ENCODE data around the gene SLC25A41.

SLC25A41 gene

DNA sequence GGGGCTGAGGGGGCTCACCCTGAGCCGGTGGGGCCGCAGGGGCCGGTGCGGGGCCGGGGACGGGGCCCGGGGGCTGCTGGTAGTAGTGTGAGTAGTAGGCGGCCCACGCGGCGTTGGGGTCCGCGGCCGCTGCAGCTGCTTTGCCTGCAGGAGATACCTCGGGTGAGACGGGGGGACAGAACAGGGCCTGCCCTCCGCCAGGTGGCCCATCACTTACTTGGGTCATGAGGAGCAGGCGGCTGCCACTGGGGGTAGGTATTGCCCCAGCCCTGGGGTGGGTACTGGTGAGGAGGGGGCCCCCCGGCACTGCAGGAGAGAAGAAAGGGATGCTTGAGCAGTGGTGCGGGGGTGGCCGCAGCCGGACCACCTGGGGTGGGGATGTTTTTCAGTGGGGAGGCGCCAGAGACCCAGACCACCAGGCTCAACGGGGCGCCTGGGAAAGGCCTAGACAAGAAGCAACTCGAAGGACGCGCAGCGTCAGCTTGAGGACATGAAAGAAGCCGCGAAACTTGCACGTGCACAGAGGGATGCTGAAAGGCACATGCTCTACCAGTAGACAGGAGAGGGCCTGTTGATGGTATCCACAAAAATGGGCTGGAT is 17.9 kb downstream of the SLC25A41 start:
- Histone ChIP-seq H3K27ac (ENCODE audit: low read depth, low read length) (no peak overlapping the region), H3K27me3 (ENCODE audit: control insufficient read depth, insufficient read depth, low read length) (no peaks in the 10 kb centered on the region)

DNA sequence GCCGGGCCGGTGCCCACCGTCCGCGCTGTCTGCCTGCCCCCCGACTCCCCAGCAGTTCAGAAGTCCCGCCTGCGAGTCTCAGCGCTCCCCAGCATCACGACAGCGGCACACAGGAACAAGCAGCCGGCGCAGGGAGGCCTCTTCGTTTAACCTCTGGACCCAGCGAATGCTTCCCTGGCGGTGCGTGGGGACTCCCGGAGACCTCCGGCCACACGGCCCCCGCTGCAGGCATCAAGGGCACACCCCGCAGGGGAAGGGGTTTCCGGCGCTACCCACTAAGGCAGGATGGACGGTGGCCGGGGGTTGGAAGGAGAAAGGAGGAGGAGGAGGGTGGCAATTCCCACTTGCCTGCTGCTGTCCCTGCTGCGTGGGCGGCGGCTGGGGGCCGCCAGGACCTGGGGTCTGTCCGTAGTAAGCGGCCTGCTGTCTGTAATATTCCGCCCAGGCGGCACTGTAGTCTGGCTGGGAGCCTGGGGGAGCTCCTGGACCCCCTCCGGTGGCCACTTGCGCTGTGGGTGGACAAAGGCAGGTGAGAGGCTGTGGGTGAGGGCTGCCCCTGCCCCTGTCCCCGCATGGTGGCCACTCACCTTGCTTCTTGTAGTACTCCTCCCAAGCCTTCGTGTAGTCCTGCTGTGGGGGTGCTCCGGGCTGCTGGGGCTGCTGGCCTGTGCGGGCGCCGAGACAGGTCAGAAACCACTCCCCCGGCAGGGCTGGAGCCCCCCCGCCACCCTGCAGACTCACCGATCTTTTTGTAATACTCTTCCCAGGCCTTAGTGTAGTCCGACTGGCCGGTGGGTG is 18.6 kb downstream of the SLC25A41 start:
- H3K4me1 ChIP-seq (ENCODE audit: control insufficient read depth, insufficient read depth, low read length) = peaks cover 3% of the 10 kb centered on the region; the same call in 1 of the 2 replicates
- H3K27me3 ChIP-seq (ENCODE audit: control insufficient read depth, insufficient read depth, low read length) = no peaks in the 10 kb centered on the region
- H3K4me3 ChIP-seq (ENCODE audit: low read depth, low read length) = no peak overlapping the region
- peaks cover 61% of the 10 kb centered on the region for H3K36me3 ChIP-seq (ENCODE audit: control insufficient read depth, insufficient read depth, low read length)
- no peak overlapping the region for H3K27ac ChIP-seq (ENCODE audit: low read depth, low read length)
- no peaks in the 10 kb centered on the region for H3K9me3 ChIP-seq (ENCODE audit: control insufficient read depth, insufficient read depth, low read depth, low read length)
- H3K9ac ChIP-seq (ENCODE audit: low read length) = no peak overlapping the region

More for the DNA sequence above, 17.9 kb downstream of the SLC25A41 start:
- no peaks in the 10 kb centered on the region for H3K9me3 ChIP-seq (ENCODE audit: control insufficient read depth, insufficient read depth, low read depth, low read length)
- peaks cover 3% of the 10 kb centered on the region; the same call in 1 of the 2 replicates for H3K4me1 ChIP-seq (ENCODE audit: control insufficient read depth, insufficient read depth, low read length)
- peaks cover 68% of the 10 kb centered on the region for H3K36me3 ChIP-seq (ENCODE audit: control insufficient read depth, insufficient read depth, low read length)
- H3K4me3 ChIP-seq (ENCODE audit: low read depth, low read length) = no peak overlapping the region
- no peak overlapping the region for H3K9ac ChIP-seq (ENCODE audit: low read length)

DNA sequence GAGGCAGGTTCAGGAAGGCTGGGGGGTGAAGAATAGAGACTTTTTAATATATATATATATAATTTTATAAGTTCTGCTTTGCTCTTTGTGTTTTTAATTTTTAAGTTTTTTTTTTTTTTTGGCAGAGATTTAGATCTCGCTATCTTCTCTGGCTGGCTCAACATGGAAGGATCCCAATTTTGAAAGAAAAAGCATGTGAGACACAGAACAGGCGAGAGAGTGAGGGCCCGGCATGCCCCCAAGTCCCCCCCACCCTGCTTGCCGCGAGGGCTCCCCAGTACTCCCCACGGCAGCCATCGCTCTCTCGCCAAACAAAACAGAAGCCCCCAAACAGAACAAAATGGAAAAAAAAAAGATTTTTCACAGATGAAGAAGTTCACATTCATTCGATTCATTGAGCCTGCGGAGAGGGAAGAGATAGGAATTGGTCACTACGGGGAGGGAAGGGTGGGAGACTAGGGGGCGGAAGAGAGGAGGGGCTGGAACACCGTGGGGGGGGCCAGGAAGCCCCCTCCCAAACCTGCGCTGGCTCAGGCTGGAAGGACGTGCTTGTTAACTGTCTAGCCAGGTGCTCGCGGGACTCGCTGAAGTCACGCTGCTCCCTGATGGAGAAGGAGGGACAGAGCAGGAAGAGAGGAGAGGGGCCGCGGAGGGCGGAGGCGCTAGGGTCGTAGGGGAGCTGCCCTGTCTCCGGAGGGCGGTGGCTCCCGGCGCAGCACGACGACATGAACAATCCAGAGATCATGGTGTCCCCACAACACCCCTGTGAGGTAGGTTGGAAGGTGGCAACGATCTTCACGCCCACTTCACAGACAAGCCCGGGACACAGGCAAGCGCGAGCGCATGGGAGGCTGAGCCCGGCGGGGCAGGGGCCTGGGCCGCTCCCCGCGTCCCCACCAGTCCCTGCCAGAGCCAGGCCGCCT is 19.6 kb downstream of the SLC25A41 start:
- Histone ChIP-seq H3K27ac (ENCODE audit: low read depth, low read length) (no peak overlapping the region), H3K27me3 (ENCODE audit: control insufficient read depth, insufficient read depth, low read length) (no peaks in the 10 kb centered on the region), H3K4me3 (ENCODE audit: low read depth, low read length) (no peak overlapping the region), H3K9ac (ENCODE audit: low read length) (no peak overlapping the region), H3K36me3 (ENCODE audit: control insufficient read depth, insufficient read depth, low read length) (peaks cover 51% of the 10 kb centered on the region), H3K9me3 (ENCODE audit: control insufficient read depth, insufficient read depth, low read depth, low read length) (no peaks in the 10 kb centered on the region), H3K4me1 (ENCODE audit: control insufficient read depth, insufficient read depth, low read length) (peaks cover 3% of the 10 kb centered on the region; the same call in 1 of the 2 replicates)

DNA sequence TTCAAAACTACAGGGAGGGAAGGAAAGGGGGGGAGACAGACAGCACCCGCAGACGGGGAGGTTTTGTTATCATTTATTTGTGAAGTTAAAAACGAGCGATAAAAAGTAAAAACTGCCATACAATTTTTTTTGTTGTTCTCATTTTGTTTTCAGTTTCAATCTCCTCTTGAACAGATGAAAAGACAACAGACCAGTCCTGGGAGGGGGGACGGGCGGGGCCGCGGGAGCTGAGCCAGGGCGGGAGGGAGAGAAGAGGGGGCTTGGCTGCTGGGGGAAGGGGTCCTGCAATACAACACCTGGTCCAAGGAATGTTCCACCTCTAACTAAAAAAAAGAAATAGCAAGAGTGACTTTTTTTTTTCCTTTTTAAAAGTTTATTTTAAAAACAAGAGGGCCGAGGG is 20.3 kb downstream of the SLC25A41 start:
- no peaks in the 10 kb centered on the region for H3K9me3 ChIP-seq (ENCODE audit: control insufficient read depth, insufficient read depth, low read depth, low read length)
- no peak overlapping the region for H3K9ac ChIP-seq (ENCODE audit: low read length)
- H3K36me3 ChIP-seq (ENCODE audit: control insufficient read depth, insufficient read depth, low read length) = peaks cover 44% of the 10 kb centered on the region
- no peak overlapping the region for H3K4me3 ChIP-seq (ENCODE audit: low read depth, low read length)
- peaks cover 3% of the 10 kb centered on the region; the same call in 1 of the 2 replicates for H3K4me1 ChIP-seq (ENCODE audit: control insufficient read depth, insufficient read depth, low read length)
- H3K27me3 ChIP-seq (ENCODE audit: control insufficient read depth, insufficient read depth, low read length) = no peaks in the 10 kb centered on the region
- H3K27ac ChIP-seq (ENCODE audit: low read depth, low read length) = no peak overlapping the region

DNA sequence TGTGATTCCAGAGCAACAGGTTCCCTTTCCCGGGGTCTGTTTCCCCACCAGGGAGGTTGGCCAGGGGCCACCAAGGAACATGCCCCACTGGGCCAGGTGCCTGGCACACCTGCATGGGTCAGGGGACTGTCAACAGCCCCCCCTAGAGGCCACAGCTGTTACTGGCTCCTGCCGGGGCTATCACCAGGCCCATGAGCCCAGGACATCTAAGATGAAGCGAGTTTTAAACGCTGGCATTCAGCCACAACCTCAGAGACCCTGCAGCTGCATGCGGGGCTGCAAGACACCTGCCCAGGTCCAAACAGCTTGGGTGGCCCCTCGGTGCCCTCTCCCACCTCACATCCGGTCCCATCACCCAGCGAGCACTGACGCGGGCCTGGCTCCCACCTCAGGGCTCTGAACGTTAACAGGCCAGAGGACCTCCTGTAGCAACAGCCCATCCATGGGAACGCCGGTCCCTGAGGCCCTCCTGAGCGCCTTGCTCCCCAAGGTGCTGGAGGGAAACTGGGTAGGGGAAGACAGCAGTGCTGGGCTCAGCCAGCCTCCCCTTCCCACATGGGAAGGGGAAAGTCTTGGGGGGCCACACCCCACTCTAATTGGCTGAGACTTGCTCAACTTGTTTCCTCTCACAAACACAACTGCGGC is 21.0 kb downstream of the SLC25A41 start:
- H3K27me3 ChIP-seq (ENCODE audit: control insufficient read depth, insufficient read depth, low read length) = no peaks in the 10 kb centered on the region
- H3K9me3 ChIP-seq (ENCODE audit: control insufficient read depth, insufficient read depth, low read depth, low read length) = no peaks in the 10 kb centered on the region
- H3K4me3 ChIP-seq (ENCODE audit: low read depth, low read length) = no peak overlapping the region
- H3K4me1 ChIP-seq (ENCODE audit: control insufficient read depth, insufficient read depth, low read length) = peaks cover 3% of the 10 kb centered on the region; the same call in 1 of the 2 replicates
- no peak overlapping the region for H3K27ac ChIP-seq (ENCODE audit: low read depth, low read length)
- H3K36me3 ChIP-seq (ENCODE audit: control insufficient read depth, insufficient read depth, low read length) = peaks cover 36% of the 10 kb centered on the region
- H3K9ac ChIP-seq (ENCODE audit: low read length) = no peak overlapping the region

DNA sequence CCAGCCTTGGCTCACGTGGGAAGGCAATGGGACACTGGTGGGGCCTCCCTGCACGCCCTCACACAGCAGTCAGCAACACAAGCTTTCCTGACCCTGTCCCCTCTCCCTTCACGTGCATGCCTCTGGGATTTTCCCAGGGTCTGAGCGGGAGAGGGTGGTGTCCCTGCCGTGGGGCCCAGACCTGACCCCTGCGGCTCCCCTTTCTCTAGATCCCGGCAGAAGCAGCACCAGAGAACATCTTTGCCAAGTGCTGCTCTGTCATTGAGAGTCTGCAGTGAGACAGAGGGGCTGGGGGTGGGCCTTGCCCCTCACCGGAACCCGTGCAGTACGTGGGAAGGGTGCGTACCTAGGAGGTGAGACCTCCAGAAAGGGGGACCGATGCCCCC is 21.5 kb downstream of the SLC25A41 start:
- H3K4me3 ChIP-seq (ENCODE audit: low read depth, low read length) = no peak overlapping the region
- no peak overlapping the region for H3K27ac ChIP-seq (ENCODE audit: low read depth, low read length)
- no peak overlapping the region for H3K9ac ChIP-seq (ENCODE audit: low read length)
- H3K27me3 ChIP-seq (ENCODE audit: control insufficient read depth, insufficient read depth, low read length) = no peaks in the 10 kb centered on the region
- H3K9me3 ChIP-seq (ENCODE audit: control insufficient read depth, insufficient read depth, low read depth, low read length) = no peaks in the 10 kb centered on the region
- H3K4me1 ChIP-seq (ENCODE audit: control insufficient read depth, insufficient read depth, low read length) = peaks cover 3% of the 10 kb centered on the region; the same call in 1 of the 2 replicates
- peaks cover 31% of the 10 kb centered on the region for H3K36me3 ChIP-seq (ENCODE audit: control insufficient read depth, insufficient read depth, low read length)

DNA sequence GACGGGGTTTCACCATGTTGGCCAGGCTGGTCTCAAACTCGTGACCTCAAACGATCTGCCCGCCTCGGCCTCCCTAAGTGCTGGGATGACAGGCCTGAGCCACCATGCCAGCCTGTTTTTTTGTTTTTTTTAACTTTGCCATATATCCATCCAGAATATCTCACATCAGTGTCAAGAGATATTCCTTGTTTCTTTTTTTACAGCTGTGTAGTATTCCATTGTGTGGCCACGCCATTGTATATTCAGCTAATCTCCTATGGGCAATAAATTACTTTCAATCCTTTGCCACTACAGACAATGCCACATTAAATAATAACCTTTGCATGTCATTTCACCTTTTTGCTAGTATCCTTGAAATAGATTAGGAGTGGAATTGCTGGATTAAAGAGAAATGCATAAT is 24.2 kb downstream of the SLC25A41 start:
- Histone ChIP-seq H3K4me1 (ENCODE audit: control insufficient read depth, insufficient read depth, low read length) (peaks cover 3% of the 10 kb centered on the region; the same call in 1 of the 2 replicates), H3K4me3 (ENCODE audit: low read depth, low read length) (no peak overlapping the region), H3K27ac (ENCODE audit: low read depth, low read length) (no peak overlapping the region), H3K9me3 (ENCODE audit: control insufficient read depth, insufficient read depth, low read depth, low read length) (no peaks in the 10 kb centered on the region), H3K36me3 (ENCODE audit: control insufficient read depth, insufficient read depth, low read length) (peaks cover 6% of the 10 kb centered on the region), H3K9ac (ENCODE audit: low read length) (no peak overlapping the region), H3K27me3 (ENCODE audit: control insufficient read depth, insufficient read depth, low read length) (no peaks in the 10 kb centered on the region)

DNA sequence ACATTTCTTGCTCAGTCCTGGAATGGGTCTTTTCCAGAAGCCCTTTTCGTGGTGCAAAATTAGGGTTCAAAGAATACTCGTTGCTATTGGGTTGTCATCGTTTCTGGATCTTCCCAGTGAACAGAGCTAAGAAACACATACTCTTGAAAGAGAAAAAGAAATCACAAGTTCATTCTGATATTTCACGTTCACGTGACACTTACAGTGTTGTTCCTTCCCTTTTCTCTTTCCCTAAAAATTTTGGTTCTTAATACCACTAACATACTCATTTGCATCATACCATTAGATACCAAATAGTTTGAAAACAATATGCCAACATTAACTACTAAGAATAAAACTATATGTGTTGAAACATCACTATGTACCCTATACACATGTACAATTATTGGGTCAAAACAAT is 27.2 kb downstream of the SLC25A41 start:
- Histone ChIP-seq H3K9ac (ENCODE audit: low read length) (no peak overlapping the region), H3K4me3 (ENCODE audit: low read depth, low read length) (no peak overlapping the region), H3K4me1 (ENCODE audit: control insufficient read depth, insufficient read depth, low read length) (no peaks in the 10 kb centered on the region), H3K27me3 (ENCODE audit: control insufficient read depth, insufficient read depth, low read length) (no peaks in the 10 kb centered on the region), H3K36me3 (ENCODE audit: control insufficient read depth, insufficient read depth, low read length) (no peaks in the 10 kb centered on the region), H3K9me3 (ENCODE audit: control insufficient read depth, insufficient read depth, low read depth, low read length) (no peaks in the 10 kb centered on the region), H3K27ac (ENCODE audit: low read depth, low read length) (no peak overlapping the region)

DNA sequence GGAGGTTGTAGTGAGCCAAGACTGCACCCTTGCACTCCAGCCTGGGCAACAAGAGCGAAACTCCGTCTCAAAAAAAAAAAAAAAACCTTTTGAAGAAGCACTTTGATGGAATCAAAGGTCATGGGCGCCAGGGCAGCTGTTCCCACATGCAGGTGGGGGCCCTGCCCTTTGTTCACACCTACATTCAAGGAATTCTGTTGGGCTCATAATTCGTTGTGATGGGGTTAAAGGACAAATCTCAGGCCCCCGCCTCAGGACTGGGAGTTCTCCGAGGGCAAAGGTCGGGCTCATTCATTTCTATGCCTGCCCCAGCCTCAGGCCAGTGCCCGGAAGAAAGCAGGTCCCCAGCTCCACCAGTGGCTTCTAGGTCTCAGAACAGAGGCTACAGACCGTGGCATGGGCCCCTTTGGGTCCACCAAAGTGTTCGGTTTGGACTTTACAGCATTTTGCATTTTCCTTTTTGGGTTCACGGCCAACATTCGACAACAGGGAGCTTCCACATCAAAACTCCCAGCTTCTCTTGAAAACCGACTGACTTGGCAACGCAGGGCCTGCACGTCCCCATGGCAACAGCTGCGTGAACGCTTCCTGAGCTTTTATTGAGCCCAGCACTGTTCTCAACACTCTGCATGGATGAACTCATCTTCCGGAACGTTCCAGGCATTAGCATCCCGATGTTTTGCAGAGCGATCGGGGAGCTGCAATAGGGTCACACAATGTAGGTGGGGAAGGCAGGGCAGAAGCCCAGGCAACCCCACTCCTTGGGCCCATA is 30.5 kb downstream of the SLC25A41 start:
- Histone ChIP-seq H3K27ac (ENCODE audit: low read depth, low read length) (no peak overlapping the region), H3K4me3 (ENCODE audit: low read depth, low read length) (no peak overlapping the region), H3K4me1 (ENCODE audit: control insufficient read depth, insufficient read depth, low read length) (no peaks in the 10 kb centered on the region), H3K27me3 (ENCODE audit: control insufficient read depth, insufficient read depth, low read length) (no peaks in the 10 kb centered on the region), H3K9ac (ENCODE audit: low read length) (no peak overlapping the region), H3K36me3 (ENCODE audit: control insufficient read depth, insufficient read depth, low read length) (no peaks in the 10 kb centered on the region), H3K9me3 (ENCODE audit: control insufficient read depth, insufficient read depth, low read depth, low read length) (no peaks in the 10 kb centered on the region)

DNA sequence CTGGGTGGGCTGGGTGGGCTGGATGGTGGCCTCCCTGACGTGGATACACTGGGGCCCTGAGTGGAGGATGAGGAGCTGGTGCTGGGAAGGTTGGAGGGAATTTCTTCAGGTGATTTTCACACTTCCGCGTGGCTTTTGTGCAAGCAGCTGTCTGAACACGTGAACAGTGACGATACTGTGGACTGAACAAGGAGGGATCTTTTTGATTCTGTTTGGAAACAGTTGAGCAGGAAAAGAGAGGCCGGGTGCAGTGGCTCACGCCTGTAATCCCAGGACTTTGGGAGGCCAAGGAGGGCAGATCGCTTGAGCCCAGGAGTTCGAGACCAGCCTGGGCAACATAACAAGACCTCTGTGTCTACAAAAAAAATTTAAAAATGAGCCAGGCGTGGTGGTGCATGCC is 31.5 kb downstream of the SLC25A41 start:
- H3K9ac ChIP-seq (ENCODE audit: low read length) = no peak overlapping the region
- H3K27ac ChIP-seq (ENCODE audit: low read depth, low read length) = no peak overlapping the region
- no peaks in the 10 kb centered on the region for H3K9me3 ChIP-seq (ENCODE audit: control insufficient read depth, insufficient read depth, low read depth, low read length)
- H3K4me3 ChIP-seq (ENCODE audit: low read depth, low read length) = no peak overlapping the region
- H3K4me1 ChIP-seq (ENCODE audit: control insufficient read depth, insufficient read depth, low read length) = no peaks in the 10 kb centered on the region
- no peaks in the 10 kb centered on the region for H3K36me3 ChIP-seq (ENCODE audit: control insufficient read depth, insufficient read depth, low read length)
- no peaks in the 10 kb centered on the region for H3K27me3 ChIP-seq (ENCODE audit: control insufficient read depth, insufficient read depth, low read length)

All from HUES6 (cell line).